Measurements from ENCODE around the gene CXCR2. TPM values are rescaled to one million over a fixed set of nuclear protein-coding genes. Genes with fewer than 3 reads are reported as not detected.

The CXCR2 gene
- total RNA-seq, 1 donor from 2014 or later: not detected

- Mint-ChIP-seq H3K27ac (ENCODE audit: unreplicated experiment) (no peak overlapping the region), H3K4me3 (ENCODE audit: unreplicated experiment) (no peak overlapping the region), H3K4me1 (ENCODE audit: unreplicated experiment) (no peaks in the 10 kb centered on the region), H3K27me3 (ENCODE audit: unreplicated experiment) (peaks cover 56% of the 10 kb centered on the region), H3K9me3 (ENCODE audit: unreplicated experiment) (no peaks in the 10 kb centered on the region), H3K36me3 (ENCODE audit: unreplicated experiment) (no peaks in the 10 kb centered on the region)
- no peak for TF ChIP-seq CTCF (IDR thresholded peaks at IDR 0.05)
- DNase-seq (ENCODE audit: extremely low spot score, unreplicated experiment): no peak
These were observed 4.5 kb downstream of the CXCR2 start for GRCh38 chr2:218130377-218130776.

- H3K27ac Mint-ChIP-seq (ENCODE audit: unreplicated experiment): no peak overlapping the region
- no peaks in the 10 kb centered on the region for H3K36me3 Mint-ChIP-seq (ENCODE audit: unreplicated experiment)
- no peak overlapping the region for H3K4me3 Mint-ChIP-seq (ENCODE audit: unreplicated experiment)
- no peaks in the 10 kb centered on the region for H3K4me1 Mint-ChIP-seq (ENCODE audit: unreplicated experiment)
- no peak for TF ChIP-seq CTCF (IDR thresholded peaks at IDR 0.05)
- DNase-seq (ENCODE audit: extremely low spot score, unreplicated experiment): no peak
- H3K27me3 Mint-ChIP-seq (ENCODE audit: unreplicated experiment): peaks cover 56% of the 10 kb centered on the region
- no peaks in the 10 kb centered on the region for H3K9me3 Mint-ChIP-seq (ENCODE audit: unreplicated experiment)
These were observed 5.0 kb downstream of the CXCR2 start for GRCh38 chr2:218130822-218131221.

GRCh38 chr2:218137514-218137913 is 11.7 kb downstream of the CXCR2 start:
- TF ChIP-seq CTCF (IDR thresholded peaks at IDR 0.05): no peak
- DNase-seq (ENCODE audit: extremely low spot score, unreplicated experiment): no peak
- Mint-ChIP-seq H3K36me3 (ENCODE audit: unreplicated experiment) (no peaks in the 10 kb centered on the region), H3K27me3 (ENCODE audit: unreplicated experiment) (peaks cover 79% of the 10 kb centered on the region), H3K27ac (ENCODE audit: unreplicated experiment) (no peak overlapping the region), H3K9me3 (ENCODE audit: unreplicated experiment) (no peaks in the 10 kb centered on the region), H3K4me3 (ENCODE audit: unreplicated experiment) (no peak overlapping the region), H3K4me1 (ENCODE audit: unreplicated experiment) (no peaks in the 10 kb centered on the region)

GRCh38 chr2:218138047-218138446 is 12.2 kb downstream of the CXCR2 start:
- TF ChIP-seq CTCF (IDR thresholded peaks at IDR 0.05): no peak
- no peak overlapping the region for H3K4me3 Mint-ChIP-seq (ENCODE audit: unreplicated experiment)
- no peak overlapping the region for H3K27ac Mint-ChIP-seq (ENCODE audit: unreplicated experiment)
- no peaks in the 10 kb centered on the region for H3K9me3 Mint-ChIP-seq (ENCODE audit: unreplicated experiment)
- no peak for DNase-seq (ENCODE audit: extremely low spot score, unreplicated experiment)
- H3K27me3 Mint-ChIP-seq (ENCODE audit: unreplicated experiment): peaks cover 79% of the 10 kb centered on the region
- no peaks in the 10 kb centered on the region for H3K36me3 Mint-ChIP-seq (ENCODE audit: unreplicated experiment)
- no peaks in the 10 kb centered on the region for H3K4me1 Mint-ChIP-seq (ENCODE audit: unreplicated experiment)

GRCh38 chr2:218145124-218145523 is 19.3 kb downstream of the CXCR2 start:
- H3K27me3 Mint-ChIP-seq (ENCODE audit: unreplicated experiment): peaks cover 55% of the 10 kb centered on the region

More at GRCh38 chr2:218145124-218145523, 19.3 kb downstream of the CXCR2 start:
- no peaks in the 10 kb centered on the region for H3K4me1 Mint-ChIP-seq (ENCODE audit: unreplicated experiment)
- DNase-seq (ENCODE audit: extremely low spot score, unreplicated experiment): no peak
- no peak overlapping the region for H3K4me3 Mint-ChIP-seq (ENCODE audit: unreplicated experiment)
- no peaks in the 10 kb centered on the region for H3K36me3 Mint-ChIP-seq (ENCODE audit: unreplicated experiment)
- TF ChIP-seq CTCF (IDR thresholded peaks at IDR 0.05): no peak
- peaks cover 8% of the 10 kb centered on the region for H3K9me3 Mint-ChIP-seq (ENCODE audit: unreplicated experiment)
- no peak overlapping the region for H3K27ac Mint-ChIP-seq (ENCODE audit: unreplicated experiment)

Data from osteocyte (in vitro differentiated cells).